Panc1 (cell line): ENCODE data around the gene NTM. TPM values are rescaled to one million over a fixed set of nuclear protein-coding genes. Genes with fewer than 3 reads are reported as not detected.

Experiments
- ATAC-seq: fragments of 200-7000 bp; cut with Tn5 transposase; 2 replicates; pipeline ENCODE4 v1.9.1; 2020; ENCODE audit warnings: mild to moderate bottlenecking, moderate library complexity
- BruUV-seq: library from RNA; stranded (reverse); fragments of 400-500 nt; replicated peaks from 2 replicates; lab custom pipeline; 2021; lab: Mats Ljungman, UMichigan
- CTCF ChIA-PET: fragments of 300-600 bp; sonication (Branson Sonifier 250); formaldehyde crosslinking; loops from one replicate; lab custom pipeline; 2022; ENCODE audit warnings: antibody characterized with exemption; lab: Charles Lee
- POLR2A ChIA-PET: fragments of 300-600 bp; sonication (Branson Sonifier 250); formaldehyde crosslinking; loops from one replicate; lab custom pipeline; 2022; ENCODE audit warnings: antibody characterized with exemption; lab: Charles Lee
- DNase-seq: peaks from one replicate; pipeline ENCODE4 v3.0.0-alpha.2; 2010; ENCODE audit warnings: low read depth, low spot score
- H3K27ac ChIP-seq: 2 replicates; pipeline ENCODE4 v1.5.1; 2011; ENCODE audit warnings: mild to moderate bottlenecking, low read length, inconsistent platforms
- H3K27me3 ChIP-seq: fragments of 200-500 bp; sonication (Bioruptor generic); 2 replicates; pipeline ENCODE4 v1.6.0; 2014; ENCODE audit warnings: low read length, inconsistent platforms; ENCODE audit not compliant: control insufficient read depth, insufficient read depth
- H3K36me3 ChIP-seq: fragments of 200-500 bp; sonication (Bioruptor generic); 2 replicates; pipeline ENCODE4 v1.5.1; 2014; ENCODE audit warnings: inconsistent platforms, mild to moderate bottlenecking, low read length, moderate library complexity; ENCODE audit not compliant: control insufficient read depth, insufficient read depth
- H3K4me1 ChIP-seq: 2 replicates; pipeline ENCODE4 v1.5.1; 2011; ENCODE audit warnings: inconsistent platforms, mild to moderate bottlenecking, low read length, moderate library complexity; ENCODE audit not compliant: control insufficient read depth, insufficient read depth
- H3K4me3 ChIP-seq, 2 experiments: 2 replicates each; pipeline ENCODE4 v1.5.1; 2011 to 2012; ENCODE audit warnings: low read depth in 2 of 2, low read length in 2 of 2, mild to moderate bottlenecking in 2 of 2, inconsistent platforms in 1 of 2, moderate library complexity in 1 of 2
- H3K9me3 ChIP-seq: fragments of 200-500 bp; sonication (Bioruptor generic); 2 replicates; pipeline ENCODE4 v1.5.1; 2014; ENCODE audit warnings: low read depth, mild to moderate bottlenecking, inconsistent platforms, low read length, moderate library complexity; ENCODE audit not compliant: control insufficient read depth, insufficient read depth
- POLR2AphosphoS5 ChIP-seq: IDR thresholded peaks from 2 replicates; pipeline ENCODE4 v1.6.1; 2012; ENCODE audit warnings: mild to moderate bottlenecking, low read depth, low read length, moderate library complexity
- SIN3A ChIP-seq: IDR thresholded peaks from 2 replicates; pipeline ENCODE4 v1.6.1; 2012; ENCODE audit warnings: low read depth, mild to moderate bottlenecking, low read length, moderate library complexity, borderline replicate concordance; ENCODE audit not compliant: insufficient read depth
- TCF7L2 ChIP-seq: IDR thresholded peaks from 2 replicates; pipeline ENCODE4 v1.6.1; 2011; ENCODE audit warnings: mild to moderate bottlenecking, low read depth, low read length, inconsistent platforms
- in situ Hi-C: cut with HindIII; loops from 2 replicates; pipeline ENCODE4 v1.10.0; 2016; ENCODE audit warnings: low sequenced_read_pairs, low pct_unique_long_range_greater_than_20kb
- intact Hi-C: fragments of 100-400 bp; cut with micrococcal nuclease; formaldehyde crosslinking; loops from one replicate; pipeline ENCODE4 v1.10.0; 2022; ENCODE audit not compliant: unreplicated experiment
- total RNA-seq: library from RNA; stranded (reverse); gene quantifications from one replicate; pipeline ENCODE4 v1.2.1, GENCODE V29; 2021; ENCODE audit not compliant: unreplicated experiment
- TF ChIP-seq, protein P1 (sequence below): fragments of 450-650 bp; IDR thresholded peaks from 2 replicates; pipeline ENCODE4 v1.5.1; 2017; ENCODE audit warnings: mild to moderate bottlenecking
- TF ChIP-seq, protein P2 (sequence below), 2 experiments: IDR thresholded peaks; 2 replicates each; pipeline ENCODE4 v1.6.1; 2011 to 2012; ENCODE audit warnings: low read depth in 2 of 2, control low read depth in 1 of 2, low read length in 1 of 2, mild to moderate bottlenecking in 1 of 2, moderate library complexity in 1 of 2; ENCODE audit not compliant: insufficient read depth in 1 of 2

Gene NTM
- total RNA-seq, 1 experiment from 2014 or later, result 0.10 TPM

DNA sequence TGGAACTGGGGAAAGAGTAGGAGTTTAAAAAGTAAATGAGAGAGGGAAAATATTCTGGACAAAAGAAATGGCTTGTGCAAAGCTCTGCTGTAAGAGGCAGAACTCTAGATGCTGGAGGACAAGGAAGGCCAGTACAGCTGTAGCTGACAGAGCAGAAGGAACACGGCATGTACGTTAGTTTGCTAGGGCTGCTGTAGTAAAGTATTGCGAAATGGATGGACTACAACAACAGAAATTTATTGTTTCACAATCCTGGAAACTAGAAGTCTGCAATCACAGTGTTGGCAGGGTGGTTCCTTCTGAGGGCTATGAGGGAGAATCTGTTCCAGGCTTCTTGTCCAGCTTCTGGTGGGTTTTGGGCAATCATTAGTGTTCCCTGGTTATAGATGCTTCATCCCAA lies 454.4 kb downstream of the NTM start:
- TF ChIP-seq, protein P1, sequence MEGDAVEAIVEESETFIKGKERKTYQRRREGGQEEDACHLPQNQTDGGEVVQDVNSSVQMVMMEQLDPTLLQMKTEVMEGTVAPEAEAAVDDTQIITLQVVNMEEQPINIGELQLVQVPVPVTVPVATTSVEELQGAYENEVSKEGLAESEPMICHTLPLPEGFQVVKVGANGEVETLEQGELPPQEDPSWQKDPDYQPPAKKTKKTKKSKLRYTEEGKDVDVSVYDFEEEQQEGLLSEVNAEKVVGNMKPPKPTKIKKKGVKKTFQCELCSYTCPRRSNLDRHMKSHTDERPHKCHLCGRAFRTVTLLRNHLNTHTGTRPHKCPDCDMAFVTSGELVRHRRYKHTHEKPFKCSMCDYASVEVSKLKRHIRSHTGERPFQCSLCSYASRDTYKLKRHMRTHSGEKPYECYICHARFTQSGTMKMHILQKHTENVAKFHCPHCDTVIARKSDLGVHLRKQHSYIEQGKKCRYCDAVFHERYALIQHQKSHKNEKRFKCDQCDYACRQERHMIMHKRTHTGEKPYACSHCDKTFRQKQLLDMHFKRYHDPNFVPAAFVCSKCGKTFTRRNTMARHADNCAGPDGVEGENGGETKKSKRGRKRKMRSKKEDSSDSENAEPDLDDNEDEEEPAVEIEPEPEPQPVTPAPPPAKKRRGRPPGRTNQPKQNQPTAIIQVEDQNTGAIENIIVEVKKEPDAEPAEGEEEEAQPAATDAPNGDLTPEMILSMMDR, result no peak
- TF ChIP-seq TCF7L2 (no peak), POLR2AphosphoS5 (no peak), SIN3A (no peak)
- TF ChIP-seq, protein P2, sequence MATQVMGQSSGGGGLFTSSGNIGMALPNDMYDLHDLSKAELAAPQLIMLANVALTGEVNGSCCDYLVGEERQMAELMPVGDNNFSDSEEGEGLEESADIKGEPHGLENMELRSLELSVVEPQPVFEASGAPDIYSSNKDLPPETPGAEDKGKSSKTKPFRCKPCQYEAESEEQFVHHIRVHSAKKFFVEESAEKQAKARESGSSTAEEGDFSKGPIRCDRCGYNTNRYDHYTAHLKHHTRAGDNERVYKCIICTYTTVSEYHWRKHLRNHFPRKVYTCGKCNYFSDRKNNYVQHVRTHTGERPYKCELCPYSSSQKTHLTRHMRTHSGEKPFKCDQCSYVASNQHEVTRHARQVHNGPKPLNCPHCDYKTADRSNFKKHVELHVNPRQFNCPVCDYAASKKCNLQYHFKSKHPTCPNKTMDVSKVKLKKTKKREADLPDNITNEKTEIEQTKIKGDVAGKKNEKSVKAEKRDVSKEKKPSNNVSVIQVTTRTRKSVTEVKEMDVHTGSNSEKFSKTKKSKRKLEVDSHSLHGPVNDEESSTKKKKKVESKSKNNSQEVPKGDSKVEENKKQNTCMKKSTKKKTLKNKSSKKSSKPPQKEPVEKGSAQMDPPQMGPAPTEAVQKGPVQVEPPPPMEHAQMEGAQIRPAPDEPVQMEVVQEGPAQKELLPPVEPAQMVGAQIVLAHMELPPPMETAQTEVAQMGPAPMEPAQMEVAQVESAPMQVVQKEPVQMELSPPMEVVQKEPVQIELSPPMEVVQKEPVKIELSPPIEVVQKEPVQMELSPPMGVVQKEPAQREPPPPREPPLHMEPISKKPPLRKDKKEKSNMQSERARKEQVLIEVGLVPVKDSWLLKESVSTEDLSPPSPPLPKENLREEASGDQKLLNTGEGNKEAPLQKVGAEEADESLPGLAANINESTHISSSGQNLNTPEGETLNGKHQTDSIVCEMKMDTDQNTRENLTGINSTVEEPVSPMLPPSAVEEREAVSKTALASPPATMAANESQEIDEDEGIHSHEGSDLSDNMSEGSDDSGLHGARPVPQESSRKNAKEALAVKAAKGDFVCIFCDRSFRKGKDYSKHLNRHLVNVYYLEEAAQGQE (IDR thresholded peaks at IDR 0.05; ENCODE audit: insufficient read depth in 1 of 2, low read depth in 2 of 2, low read length in 1 of 2), result no peak
- no peak overlapping the region for H3K27ac ChIP-seq
- H3K36me3 ChIP-seq, result no peaks in the 10 kb centered on the region
- ATAC-seq, result no peak
- H3K4me1 ChIP-seq, result no peaks in the 10 kb centered on the region
- no peak for DNase-seq
- H3K9me3 ChIP-seq, result no peaks in the 10 kb centered on the region
- ChIA-PET CTCF (no interaction called here), POLR2A (no interaction called here)
- in situ Hi-C loops, result no loop called here
- no TSS peak for BruUV-seq
- no peak overlapping the region for H3K4me3 ChIP-seq
- intact Hi-C loops, result no loop called here
- no peaks in the 10 kb centered on the region; the same call in 1 of the 2 replicates for H3K27me3 ChIP-seq

DNA sequence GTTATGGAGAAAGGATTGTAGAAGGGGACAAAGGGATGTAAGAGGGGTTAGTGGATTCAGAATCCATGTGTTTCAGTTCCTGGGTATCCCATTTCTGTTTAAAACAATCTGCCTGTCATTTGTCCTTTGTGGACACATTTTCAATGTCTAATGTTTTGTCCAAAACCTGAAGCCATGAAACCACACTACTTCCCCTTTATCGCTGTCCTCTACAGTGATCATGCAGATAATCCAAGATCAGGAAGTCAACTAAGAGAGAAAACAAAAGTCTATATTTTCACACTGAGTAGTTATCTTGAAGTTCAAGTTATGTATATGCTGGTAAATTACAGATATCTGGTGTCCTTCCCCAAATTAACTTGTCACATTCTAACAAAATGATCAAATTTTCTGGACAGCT lies 457.0 kb downstream of the NTM start:
- H3K4me3 ChIP-seq, result no peak overlapping the region
- BruUV-seq, result no TSS peak
- intact Hi-C loops (no loop called here), in situ Hi-C loops (no loop called here)
- CTCF ChIA-PET, result no interaction called here
- TF ChIP-seq, protein P2 (IDR thresholded peaks at IDR 0.05; ENCODE audit: insufficient read depth in 1 of 2, low read depth in 2 of 2, low read length in 1 of 2), result no peak
- TF ChIP-seq TCF7L2 (no peak), POLR2AphosphoS5 (no peak), SIN3A (no peak)
- TF ChIP-seq, protein P1, result no peak
- H3K4me1 ChIP-seq, result no peaks in the 10 kb centered on the region
- H3K27ac ChIP-seq, result no peak overlapping the region
- DNase-seq, result no peak
- H3K27me3 ChIP-seq, result no peaks in the 10 kb centered on the region; the same call in 1 of the 2 replicates
- POLR2A ChIA-PET, result no interaction called here
- no peak for ATAC-seq
- no peaks in the 10 kb centered on the region for H3K9me3 ChIP-seq
- no peaks in the 10 kb centered on the region for H3K36me3 ChIP-seq
